H7 (cell line): ENCODE measurements around the gene ELP4. TPM values are rescaled to one million over a fixed set of nuclear protein-coding genes. Genes with fewer than 3 reads are reported as not detected.

Source experiments
- DNase-seq: peaks from one replicate; pipeline ENCODE4 v3.0.0; 2012
- H3K27me3 ChIP-seq: 2 replicates; pipeline ENCODE4 v1.6.0; 2011; ENCODE audit warnings: mild to moderate bottlenecking, low read length; ENCODE audit not compliant: control insufficient read depth, insufficient read depth
- H3K36me3 ChIP-seq: replicated peaks from 2 replicates; pipeline ENCODE4 v1.5.1; 2011; ENCODE audit warnings: low read length; ENCODE audit not compliant: control insufficient read depth, insufficient read depth
- H3K4me3 ChIP-seq: 2 replicates; pipeline ENCODE4 v1.5.1; 2011; ENCODE audit warnings: low read depth, mild to moderate bottlenecking, control low read depth, low read length, moderate library complexity; ENCODE audit not compliant: insufficient read depth
- total RNA-seq: library from RNA; depleted of rRNA; stranded (reverse); fragments of >200 nt; shearing (Covaris generic); gene quantifications from 2 replicates; pipeline ENCODE4 v1.2.3, GENCODE V29; 2014

ELP4 gene
- total RNA-seq, 1 experiment from 2014 or later = 28.0 TPM

DNA sequence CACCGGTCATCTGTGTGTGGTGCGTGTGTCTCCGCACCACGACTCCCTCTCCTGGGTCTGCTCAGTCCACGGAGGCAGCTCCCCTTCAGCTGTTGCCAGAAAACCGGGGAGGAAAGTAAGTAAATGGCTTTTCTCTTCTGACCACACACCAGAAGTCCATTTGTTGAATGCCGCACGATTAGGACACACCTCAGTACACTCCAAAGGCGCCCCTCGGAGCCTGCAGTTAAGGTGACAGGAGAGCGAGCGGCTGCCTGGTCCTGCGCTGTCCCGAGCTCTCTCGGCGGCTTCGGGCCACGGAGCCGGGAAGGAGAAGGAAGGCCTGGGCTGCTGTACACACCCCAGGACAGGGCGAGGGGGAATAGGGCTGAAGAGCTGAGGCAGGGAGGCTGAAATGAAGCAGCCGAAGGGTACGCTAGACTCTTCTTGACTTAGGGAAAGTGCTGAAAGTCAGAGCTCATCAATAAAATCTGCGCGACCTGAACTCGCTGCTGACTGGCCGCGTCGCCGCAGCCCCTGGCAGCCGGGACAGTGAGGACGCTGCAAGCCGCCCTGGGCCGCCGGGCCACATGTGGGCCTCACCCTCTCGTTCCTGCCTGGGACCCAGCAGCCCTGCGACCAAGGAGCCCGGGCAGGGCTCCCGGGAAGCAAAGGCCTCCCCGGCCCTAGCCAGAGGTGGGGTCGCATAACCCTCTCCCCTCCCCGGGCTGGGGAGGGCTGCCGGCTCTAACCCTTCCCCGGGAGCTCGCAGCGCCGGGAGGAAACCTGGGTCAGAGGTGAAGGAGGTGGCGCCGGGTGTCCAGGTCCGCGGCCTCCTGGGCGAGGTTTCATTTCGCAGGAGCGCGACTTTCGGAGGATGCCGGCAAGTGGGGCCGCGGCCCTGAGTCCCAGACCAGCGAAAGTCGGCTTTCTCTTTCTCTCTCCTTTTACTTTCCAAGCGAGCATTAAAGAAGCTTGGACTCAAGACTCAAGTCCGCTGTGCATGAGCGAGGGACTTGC is 303.1 kb downstream of the ELP4 start:
- Histone ChIP-seq H3K36me3 (no peaks in the 10 kb centered on the region), H3K4me3 (peak overlapping the region; percentile 26), H3K27me3 (peaks cover 95% of the 10 kb centered on the region)
- peak; percentile 83 for DNase-seq

DNA sequence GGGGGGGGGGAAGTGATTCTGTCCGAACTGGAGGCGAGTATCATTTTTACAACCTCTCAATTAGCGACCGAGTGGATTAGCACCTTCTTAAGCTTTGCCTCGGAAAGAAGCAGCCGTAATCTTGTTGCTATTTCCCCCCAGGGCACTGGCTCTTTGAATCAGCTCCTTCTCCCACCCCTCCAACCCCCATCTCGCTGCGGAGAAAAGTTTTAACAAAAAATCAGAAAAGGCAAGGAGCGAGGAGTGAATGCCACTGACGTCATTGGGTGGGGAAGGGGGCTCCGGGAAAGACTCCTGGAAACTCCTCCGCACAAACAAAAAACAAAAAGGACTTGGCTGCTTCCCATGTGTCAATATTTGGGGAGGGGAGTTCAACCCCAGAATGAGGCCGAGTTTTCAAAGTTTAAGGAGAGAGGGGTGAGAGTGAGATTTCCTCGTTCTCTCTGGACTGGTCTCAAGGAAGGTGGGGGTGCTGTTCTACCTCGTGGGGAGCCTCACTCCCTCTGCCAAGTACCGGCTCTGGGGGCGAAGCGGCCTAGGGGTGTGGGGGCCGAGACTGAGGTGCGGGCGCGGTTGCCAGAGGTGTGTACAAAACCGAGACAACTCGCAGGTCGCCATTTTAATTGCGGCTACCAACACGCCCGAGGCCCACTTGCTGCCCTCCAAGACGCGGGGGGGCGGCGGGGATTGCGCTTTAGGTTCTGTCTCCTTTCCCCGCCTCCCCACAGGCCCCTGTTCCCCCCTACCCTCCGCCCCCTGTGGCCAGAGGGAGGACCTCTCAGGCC is 304.0 kb downstream of the ELP4 start:
- Histone ChIP-seq H3K4me3 (peak overlapping the region; percentile 26), H3K36me3 (no peaks in the 10 kb centered on the region), H3K27me3 (peaks cover 95% of the 10 kb centered on the region)
- DNase-seq = peak; percentile 60

DNA sequence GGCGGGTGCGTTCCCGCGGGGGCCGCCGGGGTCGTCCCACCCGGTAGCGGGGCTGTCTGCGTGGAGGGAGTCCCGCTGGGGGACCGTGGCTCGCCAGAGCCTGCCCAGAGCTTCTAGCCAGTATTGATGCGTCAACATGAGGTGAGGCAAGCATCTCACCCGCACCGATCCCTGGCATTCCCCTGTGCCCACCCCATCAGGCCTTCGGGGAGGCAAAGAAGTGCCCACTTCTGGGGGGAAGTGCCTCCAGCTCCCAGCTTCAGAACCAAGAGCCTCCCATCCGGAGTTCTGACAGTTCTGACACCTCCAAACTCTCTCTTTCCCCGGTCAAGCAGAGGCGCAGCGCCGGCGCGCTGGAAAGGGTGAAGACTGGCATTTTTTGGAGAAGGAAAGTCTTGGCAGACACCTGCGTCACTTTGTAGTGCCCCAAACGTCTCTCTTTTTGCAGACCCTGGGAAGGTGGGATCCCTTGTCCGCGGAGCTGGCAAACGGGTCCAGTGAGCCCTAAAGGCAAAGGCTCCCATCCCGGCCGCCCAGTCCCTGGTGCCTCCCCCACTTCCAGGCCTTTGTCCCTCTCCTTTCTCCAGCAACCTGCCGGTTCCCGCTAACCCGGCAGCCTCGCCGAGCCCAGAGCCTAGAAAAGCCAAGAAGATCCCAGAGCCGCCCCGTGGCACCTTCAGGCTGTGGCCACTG is 304.8 kb downstream of the ELP4 start:
- H3K36me3 ChIP-seq = no peaks in the 10 kb centered on the region
- DNase-seq = peak; percentile 76
- peaks cover 95% of the 10 kb centered on the region for H3K27me3 ChIP-seq
- peak overlapping the region; percentile 26 for H3K4me3 ChIP-seq

DNA sequence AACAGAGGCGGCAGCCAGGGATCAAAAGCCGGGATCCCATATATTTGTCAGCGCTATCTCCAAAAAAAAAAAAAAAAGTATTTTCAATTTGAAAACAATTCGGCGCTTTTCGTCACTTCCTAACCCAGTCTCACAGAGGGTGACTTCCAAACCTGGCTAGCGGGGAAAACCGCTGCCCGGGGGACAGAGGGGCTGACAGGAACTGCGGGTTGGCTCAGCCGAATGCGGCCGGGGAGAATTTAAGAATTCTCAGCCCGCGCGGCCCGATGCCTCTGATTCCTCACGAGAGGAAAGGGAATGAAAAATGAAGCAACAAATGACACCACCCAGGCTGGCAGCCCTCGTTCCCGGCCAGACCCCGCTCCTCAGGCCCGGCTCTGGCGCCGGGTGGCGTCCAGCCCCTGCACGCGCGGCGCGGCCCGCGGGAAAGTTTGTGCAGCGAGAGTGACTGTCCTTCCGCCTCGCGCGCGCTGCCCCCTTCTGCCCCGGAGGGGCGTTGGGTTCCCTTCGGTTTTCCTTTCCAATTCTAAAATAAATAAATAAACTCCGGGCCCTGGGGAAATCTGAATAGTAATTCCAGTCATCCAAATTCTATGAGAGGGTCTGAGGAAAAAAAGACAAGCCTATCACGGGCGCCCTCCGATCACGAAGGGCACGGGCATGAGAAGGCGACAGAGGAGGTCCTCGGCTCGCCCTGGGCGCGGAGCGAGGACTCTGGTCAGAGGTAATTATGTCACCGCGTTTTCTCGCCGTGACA is 306.3 kb downstream of the ELP4 start:
- Histone ChIP-seq H3K27me3 (peaks cover 95% of the 10 kb centered on the region), H3K4me3 (peak overlapping the region; percentile 40; the same call in 1 of the 2 replicates), H3K36me3 (no peaks in the 10 kb centered on the region)
- peak; percentile 63 for DNase-seq

DNA sequence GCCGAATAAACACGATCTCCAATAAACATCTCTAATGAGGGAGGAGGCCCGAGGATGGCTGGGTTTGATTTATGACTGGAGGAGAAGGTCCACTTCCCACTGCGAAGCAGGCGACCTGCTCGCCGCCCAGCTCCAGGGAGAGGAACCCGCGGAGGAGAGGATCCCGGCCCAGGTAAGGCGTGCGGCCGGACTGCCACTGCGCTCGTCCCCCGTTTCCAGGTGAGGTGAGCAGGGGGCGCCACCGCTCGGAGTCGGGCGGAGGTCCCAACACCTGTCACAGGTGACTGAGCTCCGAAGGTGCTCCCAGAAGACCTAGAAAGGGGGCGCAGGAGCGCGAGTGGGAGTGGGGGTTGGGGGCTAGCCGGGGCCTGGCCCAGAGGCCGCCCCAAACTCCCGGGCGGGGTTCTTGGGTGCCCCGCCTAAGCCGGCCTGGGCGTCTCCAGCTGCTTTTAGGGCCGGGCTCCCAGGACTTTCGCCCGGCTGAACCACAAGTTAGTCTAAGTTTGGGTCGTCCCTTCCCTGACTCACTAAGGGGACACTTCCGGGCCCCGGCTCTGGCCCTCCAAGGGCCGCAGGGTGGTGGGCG is 307.0 kb downstream of the ELP4 start:
- Histone ChIP-seq H3K4me3 (peak overlapping the region; percentile 40), H3K36me3 (no peaks in the 10 kb centered on the region), H3K27me3 (peaks cover 99% of the 10 kb centered on the region)
- DNase-seq = peak; percentile 77

DNA sequence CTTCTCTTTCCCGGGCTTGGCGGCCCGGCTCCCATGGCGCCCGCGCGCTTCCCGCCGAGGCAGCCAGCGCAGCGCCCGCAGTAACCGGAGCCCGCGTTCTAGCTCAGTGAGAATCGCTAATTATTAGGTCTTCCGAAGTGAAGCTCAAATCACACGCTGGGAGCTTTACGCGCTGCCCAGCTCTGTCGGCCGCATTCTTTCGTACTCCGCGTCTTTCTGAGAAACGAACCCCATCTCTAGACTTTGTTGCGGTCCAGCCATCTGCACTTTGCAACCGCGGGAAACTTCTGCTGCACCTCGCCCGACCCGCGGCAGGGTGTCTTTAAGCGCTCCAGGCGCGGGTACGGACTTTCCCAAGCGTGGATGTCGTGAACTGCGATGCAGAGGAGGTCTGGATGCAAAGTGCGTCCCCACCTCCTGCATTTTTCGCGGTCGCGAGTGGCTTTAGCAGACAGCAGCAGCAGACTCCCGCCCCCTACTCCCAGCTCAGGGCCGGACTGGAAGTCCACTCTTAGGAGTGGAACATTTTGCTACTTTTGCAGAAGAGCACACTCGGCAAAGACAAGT is 307.6 kb downstream of the ELP4 start:
- peak; percentile 74 for DNase-seq
- H3K4me3 ChIP-seq = peak overlapping the region; percentile 40
- no peaks in the 10 kb centered on the region for H3K36me3 ChIP-seq
- peaks cover 98% of the 10 kb centered on the region for H3K27me3 ChIP-seq

DNA sequence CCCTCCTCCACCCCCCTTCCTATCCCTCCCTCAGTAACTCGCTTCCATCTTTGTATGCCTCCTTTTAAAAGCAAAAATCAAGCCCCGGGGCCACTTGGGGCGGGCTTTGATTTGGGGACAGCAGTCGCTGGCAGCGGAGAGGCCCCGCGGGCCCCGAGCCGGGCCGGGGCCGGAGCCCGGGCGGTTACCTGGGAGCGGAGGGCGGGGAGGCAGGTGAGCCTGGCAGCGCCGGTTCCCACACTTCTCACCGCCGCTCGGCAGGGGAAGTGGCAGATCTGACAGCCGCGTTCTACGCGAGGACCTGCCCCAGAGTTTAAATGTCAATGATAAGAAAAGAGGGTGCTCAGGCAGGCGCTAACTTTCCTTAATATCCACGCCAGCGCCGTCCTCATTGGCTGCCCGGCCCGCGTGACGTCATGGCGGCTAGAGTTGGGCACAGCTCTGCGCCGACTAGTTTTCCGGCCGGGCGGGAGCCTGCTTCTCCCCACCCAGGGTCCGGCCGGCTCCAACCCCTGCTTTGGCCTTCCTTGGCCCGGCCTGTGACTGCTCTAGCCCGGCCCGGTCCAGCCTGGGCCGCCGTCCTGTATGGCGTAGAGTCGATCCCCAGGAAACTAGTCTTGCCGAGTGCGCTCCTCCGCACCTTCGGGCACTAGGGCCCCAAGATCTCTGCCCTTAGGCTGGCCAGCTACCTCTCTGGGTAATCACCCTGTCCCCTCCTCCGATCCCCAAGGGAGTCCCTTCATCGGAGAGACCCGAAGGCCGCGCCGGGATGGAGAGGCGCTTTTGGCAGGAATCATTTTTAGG is 308.3 kb downstream of the ELP4 start:
- Histone ChIP-seq H3K36me3 (no peaks in the 10 kb centered on the region), H3K4me3 (peak overlapping the region; percentile 40)
- peak; percentile 84 for DNase-seq

DNA sequence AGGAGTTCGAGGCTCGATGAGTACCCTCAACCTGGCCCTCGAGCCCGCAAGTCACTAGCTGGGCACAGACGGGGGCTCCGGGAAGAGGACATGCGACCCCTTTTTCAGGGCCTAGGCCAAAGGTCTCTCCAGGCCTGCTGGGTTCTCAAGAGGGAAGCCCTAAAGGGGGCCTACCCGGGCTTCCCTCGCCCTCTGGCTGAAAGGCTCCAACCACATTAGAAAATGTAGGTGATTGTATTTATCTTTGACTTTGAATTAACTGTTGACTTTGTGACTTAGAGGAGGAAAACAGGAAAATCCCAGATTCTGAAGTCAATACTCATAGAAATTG is 308.8 kb downstream of the ELP4 start:
- DNase-seq = no peak
- Histone ChIP-seq H3K4me3 (peak overlapping the region; percentile 40), H3K36me3 (no peaks in the 10 kb centered on the region), H3K27me3 (peaks cover 96% of the 10 kb centered on the region)

More for the DNA sequence above, 308.3 kb downstream of the ELP4 start:
- peaks cover 96% of the 10 kb centered on the region for H3K27me3 ChIP-seq

DNA sequence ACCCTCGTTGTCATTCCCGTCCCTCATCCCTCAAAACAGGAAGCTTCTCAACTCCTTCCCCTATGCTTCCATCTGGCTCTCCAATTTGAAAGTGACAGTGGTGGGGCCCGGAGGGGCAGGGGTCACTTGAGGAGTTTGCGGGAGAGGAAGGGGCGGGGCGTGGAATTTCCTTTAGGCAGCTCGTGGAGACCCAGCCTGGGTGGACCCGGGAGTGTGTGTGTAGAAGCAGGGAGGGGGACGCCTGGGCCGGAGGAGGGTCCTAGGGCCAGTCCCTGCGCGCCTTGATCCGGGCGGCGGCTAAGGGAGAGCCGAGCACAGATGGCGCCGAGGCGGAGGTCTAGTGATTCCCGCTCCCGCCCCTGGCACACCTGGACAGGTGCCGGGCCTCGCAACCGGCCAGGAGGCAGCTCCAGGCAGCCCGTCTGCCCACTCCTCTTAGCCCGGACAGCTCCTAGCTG is 309.3 kb downstream of the ELP4 start:
- DNase-seq = peak; percentile 80
- H3K27me3 ChIP-seq = peaks cover 95% of the 10 kb centered on the region
- H3K4me3 ChIP-seq = no peak overlapping the region
- H3K36me3 ChIP-seq = no peaks in the 10 kb centered on the region

DNA sequence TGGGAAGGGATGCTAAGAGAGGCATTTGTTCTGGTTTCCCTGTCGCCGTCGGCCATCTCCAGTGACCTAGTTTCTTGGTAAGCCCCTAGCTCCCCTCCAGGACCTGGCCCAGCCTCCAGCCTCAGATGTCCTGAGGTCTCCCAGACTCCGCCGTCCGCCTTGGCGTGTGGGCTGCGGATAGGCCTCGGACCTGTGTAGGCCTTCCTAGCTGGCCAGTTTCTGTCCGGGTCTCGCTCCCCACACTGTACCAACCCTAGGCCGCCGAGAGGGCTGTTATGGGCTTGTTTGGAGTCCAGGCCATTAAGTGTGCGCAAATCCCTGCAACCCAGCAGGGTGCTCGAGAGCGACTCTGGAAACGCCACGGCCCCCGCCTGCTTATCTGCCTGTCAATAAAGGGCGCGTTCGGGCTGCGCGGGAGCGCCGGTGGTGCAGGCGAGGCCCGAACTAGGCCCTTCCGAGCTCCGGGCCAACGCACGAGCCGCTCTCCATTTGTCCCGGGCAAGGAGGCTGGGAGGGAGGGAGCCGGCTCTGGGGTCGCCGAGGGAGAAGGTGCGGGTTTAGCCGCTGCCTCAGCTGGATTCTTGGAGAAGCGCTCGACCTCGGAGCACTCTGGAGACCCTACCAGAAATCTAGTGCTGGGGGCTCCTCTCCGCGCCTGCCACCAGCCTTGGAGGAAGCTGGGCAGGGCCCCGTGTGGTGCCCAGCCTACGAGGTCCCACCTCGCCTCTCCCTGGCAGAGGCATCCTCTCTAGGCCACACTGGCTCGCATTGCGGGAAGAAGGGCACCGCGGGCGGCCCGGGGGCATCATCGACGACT is 310.3 kb downstream of the ELP4 start:
- Histone ChIP-seq H3K27me3 (peaks cover 91% of the 10 kb centered on the region), H3K36me3 (no peaks in the 10 kb centered on the region), H3K4me3 (peak overlapping the region; percentile 34)
- DNase-seq = peak; percentile 85

DNA sequence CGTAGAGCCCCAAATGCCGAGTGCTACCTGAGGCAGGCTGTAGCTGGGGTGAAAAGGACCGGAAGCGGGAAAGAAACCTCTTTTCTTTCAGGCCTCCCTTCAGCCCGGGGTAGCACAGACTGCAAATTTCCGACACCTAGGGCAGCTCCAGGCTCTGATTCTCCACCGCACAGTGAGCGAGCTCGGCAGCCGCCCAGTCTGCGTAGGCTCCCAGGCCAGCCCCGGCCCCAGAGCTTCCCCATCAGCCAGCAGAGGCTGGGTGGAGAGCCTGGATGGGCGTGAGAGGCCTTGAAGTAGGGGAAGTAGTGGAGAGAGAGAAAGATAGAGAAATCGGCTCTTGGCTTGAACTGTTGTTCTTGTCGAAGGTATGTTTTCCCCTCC is 310.9 kb downstream of the ELP4 start:
- DNase-seq = peak; percentile 80
- peak overlapping the region; percentile 34 for H3K4me3 ChIP-seq
- H3K36me3 ChIP-seq = no peaks in the 10 kb centered on the region
- H3K27me3 ChIP-seq = peaks cover 91% of the 10 kb centered on the region

DNA sequence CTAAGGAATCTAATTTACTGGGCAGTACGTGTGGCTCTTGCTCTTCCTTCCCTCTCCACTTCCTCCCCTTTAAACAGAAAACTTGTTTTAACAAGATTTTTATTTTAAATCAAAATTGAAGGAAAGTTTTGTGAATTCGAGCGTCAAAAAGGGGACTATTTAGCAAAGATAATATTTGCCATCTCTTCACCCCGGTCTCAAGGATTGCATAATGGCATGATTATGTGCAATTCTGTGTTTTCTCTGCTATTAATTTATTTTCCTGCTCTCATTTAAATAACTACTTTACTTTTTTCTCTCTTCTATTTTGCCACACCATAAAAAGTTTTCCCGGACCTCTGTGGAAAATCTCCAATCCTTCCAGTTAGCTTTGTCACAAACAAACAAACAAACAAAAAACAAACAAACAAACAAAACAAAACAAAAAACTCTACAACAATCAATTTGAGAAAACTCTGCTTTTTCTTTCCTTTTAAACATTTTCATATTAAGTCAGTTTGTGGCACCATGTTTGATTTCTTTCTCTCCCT is 311.7 kb downstream of the ELP4 start:
- DNase-seq = no peak
- no peak overlapping the region for H3K4me3 ChIP-seq
- peaks cover 91% of the 10 kb centered on the region for H3K27me3 ChIP-seq
- no peaks in the 10 kb centered on the region for H3K36me3 ChIP-seq
